Stomach (tissue), 4 donors: ENCODE measurements around the gene OSTN.

Experiments
- CTCF ChIP-seq, 7 experiments: fragments of 450-650 bp in 4 of 7; fragments of 200-600 bp in 3 of 7; sonication (generic) in 3 of 7; IDR thresholded peaks; one replicate each; pipeline ENCODE4 v1.5.1; 2016 to 2019; ENCODE audit warnings: antibody characterized with exemption in 7 of 7, control low read depth in 2 of 7, mild to moderate bottlenecking in 1 of 7
- EP300 ChIP-seq: sonication (generic); formaldehyde crosslinking; IDR thresholded peaks from one replicate; pipeline ENCODE4 v1.6.1; 2017; ENCODE audit warnings: antibody characterized with exemption
- POLR2A ChIP-seq, 4 donors: fragments of 450-650 bp; IDR thresholded peaks; one replicate each; pipeline ENCODE4 v1.6.1; 2016; ENCODE audit warnings: antibody characterized with exemption in 4 of 4, control low read depth in 2 of 4, mild to moderate bottlenecking in 1 of 4, moderate library complexity in 1 of 4
- POLR2AphosphoS5 ChIP-seq, 3 donors: sonication (generic); formaldehyde crosslinking; IDR thresholded peaks; one replicate each; pipeline ENCODE4 v1.6.1; 2016; ENCODE audit warnings: antibody characterized with exemption in 3 of 3

- TF ChIP-seq POLR2AphosphoS5 (IDR thresholded peaks at IDR 0.05) (no peak), CTCF (IDR thresholded peaks at IDR 0.05) (no peak), POLR2A (IDR thresholded peaks at IDR 0.05) (no peak), EP300 (no peak)
These were observed 83.5 kb downstream of the OSTN start for GRCh38 chr3:191282251-191283185.
